Stimulated activated memory B cell treated with anti-CD40 and anti-IgM and Interleukin-4, amounts not matched to agents 10 μg/mL and 1 μg/mL and 100 μg/mL, for 72 hours (primary cell): ENCODE measurements around the gene UVSSA.
A peak's percentile ranks its signal among the peaks of the same experiment; 100 is the strongest.

ENCODE experiments used
- ATAC-seq: fragments of 150-1000 bp; cut with Tn5 transposase; 2 replicates; pipeline ENCODE4 v1.10.0; 2021
- H3K27ac Mint-ChIP-seq: one replicate; pipeline ENCODE4 v1.8.0; 2022; ENCODE audit warnings: mild to moderate bottlenecking, mixed read lengths
- H3K27me3 Mint-ChIP-seq: one replicate; pipeline ENCODE4 v1.8.0; 2022; ENCODE audit warnings: mixed read lengths
- H3K36me3 Mint-ChIP-seq: one replicate; pipeline ENCODE4 v1.8.0; 2022; ENCODE audit warnings: mixed read lengths
- H3K4me1 Mint-ChIP-seq: one replicate; pipeline ENCODE4 v1.8.0; 2022; ENCODE audit warnings: mixed read lengths
- H3K4me3 Mint-ChIP-seq: one replicate; pipeline ENCODE4 v1.8.0; 2022; ENCODE audit warnings: mild to moderate bottlenecking, moderate library complexity, mixed read lengths
- H3K9me3 Mint-ChIP-seq: one replicate; pipeline ENCODE4 v1.8.0; 2022; ENCODE audit warnings: mixed read lengths

Gene UVSSA

GRCh38 chr4:1346781-1347409 lies at the start of gene UVSSA:
Gene UVSSA (plus strand): TSS chr4:1347208. CDS start chr4:1348092, 884 bp downstream.
- Mint-ChIP-seq H3K9me3 (no peaks in the 10 kb centered on the region), H3K4me1 (peaks cover 43% of the 10 kb centered on the region), H3K4me3 (peak within 1 kb of the TSS; percentile 87), H3K27ac (peak within 1 kb of the TSS; percentile 84), H3K27me3 (no peaks in the 10 kb centered on the region), H3K36me3 (peaks cover 9% of the 10 kb centered on the region)
- peak; percentile 98 for ATAC-seq

- Mint-ChIP-seq H3K9me3 (no peaks in the 10 kb centered on the region), H3K4me1 (peaks cover 85% of the 10 kb centered on the region), H3K36me3 (peaks cover 60% of the 10 kb centered on the region), H3K4me3 (no peak overlapping the region), H3K27ac (no peak overlapping the region), H3K27me3 (no peaks in the 10 kb centered on the region)
- no peak for ATAC-seq
These were observed 49.3 kb upstream of the UVSSA start for GRCh38 chr4:1297456-1298325.

GRCh38 chr4:1298461-1298860 lies 48.5 kb upstream of the UVSSA start:
- H3K36me3 Mint-ChIP-seq: peaks cover 60% of the 10 kb centered on the region
- no peaks in the 10 kb centered on the region for H3K27me3 Mint-ChIP-seq
- H3K27ac Mint-ChIP-seq: no peak overlapping the region
- H3K9me3 Mint-ChIP-seq: no peaks in the 10 kb centered on the region
- no peak overlapping the region for H3K4me3 Mint-ChIP-seq
- ATAC-seq: no peak
- H3K4me1 Mint-ChIP-seq: peaks cover 77% of the 10 kb centered on the region

GRCh38 chr4:1299301-1299860 lies 47.6 kb upstream of the UVSSA start:
- no peak overlapping the region for H3K27ac Mint-ChIP-seq
- no peak for ATAC-seq
- H3K9me3 Mint-ChIP-seq: no peaks in the 10 kb centered on the region
- peaks cover 68% of the 10 kb centered on the region for H3K4me1 Mint-ChIP-seq
- peaks cover 60% of the 10 kb centered on the region for H3K36me3 Mint-ChIP-seq
- H3K27me3 Mint-ChIP-seq: no peaks in the 10 kb centered on the region
- no peak overlapping the region for H3K4me3 Mint-ChIP-seq

- peaks cover 73% of the 10 kb centered on the region for H3K36me3 Mint-ChIP-seq
- H3K4me3 Mint-ChIP-seq: no peak overlapping the region
- no peak for ATAC-seq
- peaks cover 67% of the 10 kb centered on the region for H3K4me1 Mint-ChIP-seq
- no peaks in the 10 kb centered on the region for H3K9me3 Mint-ChIP-seq
- no peaks in the 10 kb centered on the region for H3K27me3 Mint-ChIP-seq
- H3K27ac Mint-ChIP-seq: no peak overlapping the region
These were observed 46.2 kb upstream of the UVSSA start for GRCh38 chr4:1300466-1301455.

- Mint-ChIP-seq H3K27me3 (no peaks in the 10 kb centered on the region), H3K27ac (no peak overlapping the region), H3K4me3 (no peak overlapping the region), H3K36me3 (peaks cover 68% of the 10 kb centered on the region), H3K4me1 (peaks cover 67% of the 10 kb centered on the region), H3K9me3 (no peaks in the 10 kb centered on the region)
- no peak for ATAC-seq
These were observed 44.8 kb upstream of the UVSSA start for GRCh38 chr4:1302159-1302558.

GRCh38 chr4:1305261-1305711 lies 41.7 kb upstream of the UVSSA start:
- Mint-ChIP-seq H3K4me1 (peaks cover 69% of the 10 kb centered on the region), H3K36me3 (peaks cover 52% of the 10 kb centered on the region), H3K9me3 (no peaks in the 10 kb centered on the region), H3K4me3 (no peak overlapping the region), H3K27ac (no peak overlapping the region), H3K27me3 (no peaks in the 10 kb centered on the region)
- ATAC-seq: no peak

GRCh38 chr4:1305781-1306455 lies 41.1 kb upstream of the UVSSA start:
- Mint-ChIP-seq H3K36me3 (peaks cover 45% of the 10 kb centered on the region), H3K27ac (no peak overlapping the region), H3K27me3 (no peaks in the 10 kb centered on the region), H3K4me1 (peaks cover 66% of the 10 kb centered on the region), H3K9me3 (no peaks in the 10 kb centered on the region), H3K4me3 (no peak overlapping the region)
- ATAC-seq: no peak

GRCh38 chr4:1307951-1308735 lies 38.9 kb upstream of the UVSSA start:
- no peaks in the 10 kb centered on the region for H3K9me3 Mint-ChIP-seq
- H3K36me3 Mint-ChIP-seq: peaks cover 48% of the 10 kb centered on the region
- H3K27me3 Mint-ChIP-seq: no peaks in the 10 kb centered on the region
- peaks cover 54% of the 10 kb centered on the region for H3K4me1 Mint-ChIP-seq
- ATAC-seq: no peak
- no peak overlapping the region for H3K4me3 Mint-ChIP-seq
- peak overlapping the region; percentile 83 for H3K27ac Mint-ChIP-seq

- Mint-ChIP-seq H3K4me3 (peak overlapping the region; percentile 75), H3K4me1 (peaks cover 54% of the 10 kb centered on the region), H3K27me3 (no peaks in the 10 kb centered on the region), H3K9me3 (peaks cover 3% of the 10 kb centered on the region), H3K27ac (peak overlapping the region; percentile 83), H3K36me3 (peaks cover 61% of the 10 kb centered on the region)
- peak; percentile 87 for ATAC-seq
These were observed 37.6 kb upstream of the UVSSA start for GRCh38 chr4:1309261-1310010.

- Mint-ChIP-seq H3K4me3 (no peak overlapping the region), H3K4me1 (peaks cover 49% of the 10 kb centered on the region), H3K36me3 (peaks cover 59% of the 10 kb centered on the region), H3K27ac (no peak overlapping the region), H3K9me3 (peaks cover 3% of the 10 kb centered on the region), H3K27me3 (no peaks in the 10 kb centered on the region)
- ATAC-seq: no peak
These were observed 36.8 kb upstream of the UVSSA start for GRCh38 chr4:1310031-1310795.

GRCh38 chr4:1310796-1311631 lies 36.0 kb upstream of the UVSSA start:
- no peak overlapping the region for H3K27ac Mint-ChIP-seq
- H3K9me3 Mint-ChIP-seq: peaks cover 3% of the 10 kb centered on the region
- H3K27me3 Mint-ChIP-seq: no peaks in the 10 kb centered on the region
- H3K36me3 Mint-ChIP-seq: peaks cover 59% of the 10 kb centered on the region
- H3K4me3 Mint-ChIP-seq: no peak overlapping the region
- no peak for ATAC-seq
- peaks cover 42% of the 10 kb centered on the region for H3K4me1 Mint-ChIP-seq
